Adipocyte (in vitro differentiated cells): ENCODE measurements around the gene CPNE2.

Source experiments
- DNase-seq: peaks from one replicate; pipeline ENCODE4 v3.0.0-alpha.2; 2015; ENCODE audit warnings: low read depth
- H3K27me3 ChIP-seq: replicated peaks from 2 replicates; pipeline ENCODE4 v1.7.0; 2013; ENCODE audit warnings: mild to moderate bottlenecking, low read length, moderate library complexity; ENCODE audit not compliant: control insufficient read depth, insufficient read depth
- H3K36me3 ChIP-seq: 2 replicates; pipeline ENCODE4 v1.7.0; 2013; ENCODE audit warnings: low read length, mild to moderate bottlenecking, moderate library complexity; ENCODE audit not compliant: control insufficient read depth, insufficient read depth, severe bottlenecking
- H3K4me1 ChIP-seq: 2 replicates; pipeline ENCODE4 v1.7.0; 2013; ENCODE audit warnings: mild to moderate bottlenecking, low read length, moderate library complexity; ENCODE audit not compliant: control insufficient read depth, insufficient read depth
- H3K4me3 ChIP-seq: 2 replicates; pipeline ENCODE4 v1.7.0; 2013; ENCODE audit warnings: mild to moderate bottlenecking, low read length, moderate library complexity
- H3K9ac ChIP-seq: 2 replicates; pipeline ENCODE4 v1.7.0; 2013; ENCODE audit warnings: mild to moderate bottlenecking, low read length, moderate library complexity
- H3K9me3 ChIP-seq: 2 replicates; pipeline ENCODE4 v1.7.0; 2013; ENCODE audit warnings: mild to moderate bottlenecking, low read length, moderate library complexity; ENCODE audit not compliant: control insufficient read depth

Gene CPNE2

GRCh38 chr16:57166951-57167350 is 74.6 kb downstream of the CPNE2 start:
- Histone ChIP-seq H3K27me3 (no peaks in the 10 kb centered on the region), H3K9ac (no peak overlapping the region), H3K36me3 (peaks cover 71% of the 10 kb centered on the region), H3K4me1 (peaks cover 3% of the 10 kb centered on the region), H3K4me3 (no peak overlapping the region), H3K9me3 (no peaks in the 10 kb centered on the region)
- peak; percentile 34 for DNase-seq

- Histone ChIP-seq H3K4me3 (no peak overlapping the region), H3K9ac (no peak overlapping the region), H3K4me1 (peaks cover 3% of the 10 kb centered on the region), H3K27me3 (no peaks in the 10 kb centered on the region), H3K9me3 (no peaks in the 10 kb centered on the region), H3K36me3 (peaks cover 71% of the 10 kb centered on the region)
- DNase-seq, result no peak
These were observed 75.2 kb downstream of the CPNE2 start for GRCh38 chr16:57167538-57167937.

- Histone ChIP-seq H3K9ac (no peak overlapping the region), H3K4me1 (peaks cover 3% of the 10 kb centered on the region), H3K4me3 (no peak overlapping the region), H3K27me3 (no peaks in the 10 kb centered on the region), H3K9me3 (no peaks in the 10 kb centered on the region), H3K36me3 (peaks cover 75% of the 10 kb centered on the region)
- peak; percentile 74 for DNase-seq
These were observed 75.6 kb downstream of the CPNE2 start for GRCh38 chr16:57167953-57168352.

GRCh38 chr16:57169327-57169726 is 76.9 kb downstream of the CPNE2 start:
- no peaks in the 10 kb centered on the region for H3K27me3 ChIP-seq
- peaks cover 3% of the 10 kb centered on the region for H3K4me1 ChIP-seq
- no peaks in the 10 kb centered on the region for H3K9me3 ChIP-seq
- H3K36me3 ChIP-seq, result peaks cover 63% of the 10 kb centered on the region
- H3K4me3 ChIP-seq, result no peak overlapping the region
- no peak for DNase-seq
- H3K9ac ChIP-seq, result no peak overlapping the region

- Histone ChIP-seq H3K27me3 (no peaks in the 10 kb centered on the region), H3K36me3 (peaks cover 37% of the 10 kb centered on the region), H3K4me3 (no peak overlapping the region), H3K9ac (no peak overlapping the region), H3K9me3 (no peaks in the 10 kb centered on the region), H3K4me1 (peaks cover 13% of the 10 kb centered on the region)
- no peak for DNase-seq
These were observed 80.4 kb downstream of the CPNE2 start for GRCh38 chr16:57172721-57173290.

GRCh38 chr16:57175896-57176295 is 83.5 kb downstream of the CPNE2 start:
- peak; percentile 86 for DNase-seq
- no peaks in the 10 kb centered on the region for H3K27me3 ChIP-seq
- peaks cover 13% of the 10 kb centered on the region for H3K4me1 ChIP-seq
- H3K36me3 ChIP-seq, result peaks cover 21% of the 10 kb centered on the region
- H3K9ac ChIP-seq, result no peak overlapping the region
- H3K9me3 ChIP-seq, result no peaks in the 10 kb centered on the region
- H3K4me3 ChIP-seq, result no peak overlapping the region

- H3K4me1 ChIP-seq, result peaks cover 13% of the 10 kb centered on the region
- no peaks in the 10 kb centered on the region for H3K27me3 ChIP-seq
- H3K36me3 ChIP-seq, result no peaks in the 10 kb centered on the region
- DNase-seq, result no peak
- no peaks in the 10 kb centered on the region for H3K9me3 ChIP-seq
- no peak overlapping the region for H3K4me3 ChIP-seq
- no peak overlapping the region for H3K9ac ChIP-seq
These were observed 85.8 kb downstream of the CPNE2 start for GRCh38 chr16:57178196-57178595.

GRCh38 chr16:57178793-57179212 is 86.4 kb downstream of the CPNE2 start:
- Histone ChIP-seq H3K36me3 (no peaks in the 10 kb centered on the region), H3K9ac (no peak overlapping the region), H3K27me3 (no peaks in the 10 kb centered on the region), H3K9me3 (no peaks in the 10 kb centered on the region), H3K4me1 (peaks cover 13% of the 10 kb centered on the region), H3K4me3 (no peak overlapping the region)
- DNase-seq, result peak; percentile 57

GRCh38 chr16:57179215-57179828 is 86.9 kb downstream of the CPNE2 start:
- H3K9ac ChIP-seq, result no peak overlapping the region
- DNase-seq, result no peak
- H3K36me3 ChIP-seq, result no peaks in the 10 kb centered on the region
- H3K4me3 ChIP-seq, result no peak overlapping the region
- H3K9me3 ChIP-seq, result no peaks in the 10 kb centered on the region
- H3K27me3 ChIP-seq, result no peaks in the 10 kb centered on the region
- H3K4me1 ChIP-seq, result peaks cover 14% of the 10 kb centered on the region

- no peaks in the 10 kb centered on the region for H3K27me3 ChIP-seq
- no peak for DNase-seq
- H3K36me3 ChIP-seq, result no peaks in the 10 kb centered on the region
- peak overlapping the region; percentile 99 for H3K4me3 ChIP-seq
- H3K4me1 ChIP-seq, result peaks cover 22% of the 10 kb centered on the region
- no peaks in the 10 kb centered on the region for H3K9me3 ChIP-seq
- H3K9ac ChIP-seq, result no peak overlapping the region
These were observed 91.7 kb downstream of the CPNE2 start for GRCh38 chr16:57184113-57184512.

GRCh38 chr16:57184887-57185445 is 92.6 kb downstream of the CPNE2 start:
- H3K36me3 ChIP-seq, result no peaks in the 10 kb centered on the region
- DNase-seq, result no peak
- no peaks in the 10 kb centered on the region for H3K9me3 ChIP-seq

More at GRCh38 chr16:57184887-57185445, 92.6 kb downstream of the CPNE2 start:
- Histone ChIP-seq H3K4me1 (peaks cover 24% of the 10 kb centered on the region), H3K9ac (peak overlapping the region; percentile 96), H3K4me3 (peak overlapping the region; percentile 99), H3K27me3 (no peaks in the 10 kb centered on the region)
